Activated CD4-positive, alpha-beta T cell treated with anti-CD3 and anti-CD28 coated beads, Interleukin-2, amount 10 ng/mL, durations not matched to agents 7 days and 5 days (primary cell): ENCODE measurements around the gene CSTB. TPM values are rescaled to one million over a fixed set of nuclear protein-coding genes. Genes with fewer than 3 reads are reported as not detected.

Experiments used
- CTCF ChIA-PET: fragments of 350-600 bp; sonication (Branson Sonifier 250); formaldehyde crosslinking; loops from one replicate; lab custom pipeline; 2021; ENCODE audit warnings: antibody characterized with exemption; lab: Charles Lee
- POLR2A ChIA-PET: fragments of 350-600 bp; sonication (Branson Sonifier 250); formaldehyde crosslinking; loops from one replicate; lab custom pipeline; 2021; ENCODE audit warnings: antibody characterized with exemption; lab: Charles Lee
- DNase-seq: peaks from one replicate; pipeline ENCODE4 v3.0.0-alpha.2; 2020
- H3K27ac Mint-ChIP-seq: one replicate; pipeline ENCODE4 v1.8.0; 2021; ENCODE audit warnings: mild to moderate bottlenecking, moderate library complexity, mixed read lengths
- H3K27me3 Mint-ChIP-seq: one replicate; pipeline ENCODE4 v1.8.0; 2021; ENCODE audit warnings: mixed read lengths
- H3K36me3 Mint-ChIP-seq: one replicate; pipeline ENCODE4 v1.8.0; 2021; ENCODE audit warnings: low read depth, mixed read lengths
- H3K4me1 Mint-ChIP-seq: one replicate; pipeline ENCODE4 v1.8.0; 2021; ENCODE audit warnings: mixed read lengths
- H3K4me3 Mint-ChIP-seq: one replicate; pipeline ENCODE4 v1.8.0; 2021; ENCODE audit warnings: mild to moderate bottlenecking, moderate library complexity, mixed read lengths
- H3K9me3 Mint-ChIP-seq: one replicate; pipeline ENCODE4 v1.8.0; 2021; ENCODE audit warnings: mixed read lengths
- total RNA-seq, 2 experiments: library from RNA; stranded (reverse); gene quantifications; one replicate each; pipeline ENCODE4 v1.2.3, GENCODE V29; 2021

CSTB gene
- total RNA-seq, 2 experiments from 2014 or later, result 44.4 to 48.7 TPM

GRCh38 chr21:43815107-43815613 lies 39.1 kb upstream of the CSTB start:
- Mint-ChIP-seq H3K9me3 (peaks cover 9% of the 10 kb centered on the region), H3K27me3 (no peaks in the 10 kb centered on the region), H3K36me3 (peaks cover 5% of the 10 kb centered on the region), H3K4me3 (no peak overlapping the region), H3K4me1 (peaks cover 19% of the 10 kb centered on the region), H3K27ac (no peak overlapping the region)
- CTCF ChIA-PET, result no interaction called here
- DNase-seq, result no peak
- POLR2A ChIA-PET, result no interaction called here

- CTCF ChIA-PET, result no interaction called here
- Mint-ChIP-seq H3K36me3 (peaks cover 5% of the 10 kb centered on the region), H3K4me1 (peaks cover 19% of the 10 kb centered on the region), H3K4me3 (no peak overlapping the region), H3K9me3 (peaks cover 9% of the 10 kb centered on the region), H3K27me3 (no peaks in the 10 kb centered on the region), H3K27ac (no peak overlapping the region)
- POLR2A ChIA-PET, result no interaction called here
- no peak for DNase-seq
Observed at GRCh38 chr21:43814215-43815106, 38.4 kb upstream of the CSTB start.

GRCh38 chr21:43813656-43813980 lies 37.5 kb upstream of the CSTB start:
- CTCF ChIA-PET, result no interaction called here
- Mint-ChIP-seq H3K4me1 (peaks cover 17% of the 10 kb centered on the region), H3K4me3 (no peak overlapping the region), H3K9me3 (peaks cover 4% of the 10 kb centered on the region), H3K27me3 (no peaks in the 10 kb centered on the region), H3K36me3 (peaks cover under 1% of the 10 kb centered on the region), H3K27ac (no peak overlapping the region)
- no peak for DNase-seq
- POLR2A ChIA-PET, result no interaction called here

GRCh38 chr21:43812957-43813655 lies 37.0 kb upstream of the CSTB start:
- POLR2A ChIA-PET, result no interaction called here
- Mint-ChIP-seq H3K36me3 (no peaks in the 10 kb centered on the region), H3K4me1 (peaks cover 17% of the 10 kb centered on the region), H3K27ac (no peak overlapping the region), H3K4me3 (no peak overlapping the region), H3K27me3 (no peaks in the 10 kb centered on the region), H3K9me3 (no peaks in the 10 kb centered on the region)
- no peak for DNase-seq
- CTCF ChIA-PET, result no interaction called here

GRCh38 chr21:43812139-43812821 lies 36.2 kb upstream of the CSTB start:
- Mint-ChIP-seq H3K27ac (peak overlapping the region; percentile 38), H3K4me1 (peaks cover 17% of the 10 kb centered on the region)
- CTCF ChIA-PET, result interaction anchor here (1.8 to 4.1 kb wide), 2 partner anchors 13 to 163 kb away, joined by 5 to 13 read pairs; no protein-coding TSS in a partner anchor

GRCh38 chr21:43811262-43812105 lies 35.4 kb upstream of the CSTB start:
- Mint-ChIP-seq H3K36me3 (no peaks in the 10 kb centered on the region), H3K4me3 (no peak overlapping the region), H3K4me1 (peaks cover 17% of the 10 kb centered on the region), H3K9me3 (no peaks in the 10 kb centered on the region), H3K27me3 (no peaks in the 10 kb centered on the region), H3K27ac (no peak overlapping the region)
- DNase-seq, result no peak
- ChIA-PET CTCF (interaction anchor here (0.7 to 4.1 kb wide), 5 partner anchors 13 to 185 kb away, joined by 3 to 13 read pairs (median 3); no protein-coding TSS in a partner anchor), POLR2A (no interaction called here)

More at GRCh38 chr21:43812139-43812821, 36.2 kb upstream of the CSTB start:
- DNase-seq, result no peak
- Mint-ChIP-seq H3K36me3 (no peaks in the 10 kb centered on the region), H3K9me3 (no peaks in the 10 kb centered on the region), H3K27me3 (no peaks in the 10 kb centered on the region), H3K4me3 (no peak overlapping the region)
- POLR2A ChIA-PET, result no interaction called here

- Mint-ChIP-seq H3K9me3 (no peaks in the 10 kb centered on the region), H3K27me3 (no peaks in the 10 kb centered on the region), H3K27ac (peak overlapping the region; percentile 47), H3K36me3 (peaks cover 3% of the 10 kb centered on the region), H3K4me3 (no peak overlapping the region), H3K4me1 (peaks cover 17% of the 10 kb centered on the region)
- POLR2A ChIA-PET, result no interaction called here
- CTCF ChIA-PET, result interaction anchor here (0.6 to 4.1 kb wide), 10 partner anchors 14 to 205 kb away, joined by 3 to 13 read pairs (median 3); partner anchors contain the start of gene RRP1
- peak; percentile 92 for DNase-seq
Observed at GRCh38 chr21:43810505-43811261, 34.6 kb upstream of the CSTB start.

- POLR2A ChIA-PET, result no interaction called here
- CTCF ChIA-PET, result interaction anchor here (0.6 to 4.1 kb wide), 8 partner anchors 16 to 206 kb away, joined by 3 to 13 read pairs (median 3); partner anchors contain the start of gene RRP1
- Mint-ChIP-seq H3K36me3 (peaks cover 4% of the 10 kb centered on the region), H3K27me3 (no peaks in the 10 kb centered on the region), H3K4me1 (peaks cover 17% of the 10 kb centered on the region), H3K4me3 (no peak overlapping the region), H3K27ac (no peak overlapping the region), H3K9me3 (no peaks in the 10 kb centered on the region)
- no peak for DNase-seq
Observed at GRCh38 chr21:43809853-43810504, 33.9 kb upstream of the CSTB start.

GRCh38 chr21:43809346-43809799 lies 33.3 kb upstream of the CSTB start:
- H3K36me3 Mint-ChIP-seq, result peaks cover 4% of the 10 kb centered on the region
- H3K4me3 Mint-ChIP-seq, result no peak overlapping the region
- ChIA-PET CTCF (interaction anchor here (1.3 to 4.1 kb wide), 2 partner anchors 15 to 166 kb away, joined by 4 to 13 read pairs; no protein-coding TSS in a partner anchor), POLR2A (no interaction called here)
- no peak overlapping the region for H3K27ac Mint-ChIP-seq
- no peaks in the 10 kb centered on the region for H3K9me3 Mint-ChIP-seq
- peaks cover 12% of the 10 kb centered on the region for H3K4me1 Mint-ChIP-seq
- no peak for DNase-seq
- H3K27me3 Mint-ChIP-seq, result no peaks in the 10 kb centered on the region

- Mint-ChIP-seq H3K27ac (no peak overlapping the region), H3K4me3 (no peak overlapping the region), H3K9me3 (no peaks in the 10 kb centered on the region), H3K36me3 (peaks cover 4% of the 10 kb centered on the region), H3K4me1 (peaks cover 12% of the 10 kb centered on the region), H3K27me3 (no peaks in the 10 kb centered on the region)
- no peak for DNase-seq
- POLR2A ChIA-PET, result no interaction called here
- CTCF ChIA-PET, result interaction anchor here (1.5 to 4.1 kb wide), 2 partner anchors 133 to 166 kb away, joined by 4 to 13 read pairs; no protein-coding TSS in a partner anchor
Observed at GRCh38 chr21:43808832-43809251, 32.7 kb upstream of the CSTB start.

GRCh38 chr21:43808367-43808766 lies 32.3 kb upstream of the CSTB start:
- peaks cover 12% of the 10 kb centered on the region for H3K4me1 Mint-ChIP-seq
- no peak overlapping the region for H3K4me3 Mint-ChIP-seq
- no peak for DNase-seq
- H3K27ac Mint-ChIP-seq, result no peak overlapping the region
- CTCF ChIA-PET, result interaction anchor here (1.5 to 4.1 kb wide), 2 partner anchors 134 to 167 kb away, joined by 4 to 13 read pairs; no protein-coding TSS in a partner anchor
- POLR2A ChIA-PET, result no interaction called here
- no peaks in the 10 kb centered on the region for H3K9me3 Mint-ChIP-seq
- no peaks in the 10 kb centered on the region for H3K27me3 Mint-ChIP-seq
- peaks cover 4% of the 10 kb centered on the region for H3K36me3 Mint-ChIP-seq
